DLD1 (cell line): ENCODE measurements around the gene ARF5.
"Not testable (repeated sequence)": the region's sequence is repeated elsewhere in the genome, so short reads cannot be mapped to it uniquely, and the experiment has no call there.

Source experiments
- in situ Hi-C: cut with HindIII; loops from 2 replicates; pipeline ENCODE4 v1.10.0; 2017; ENCODE audit warnings: low sequenced_read_pairs

Gene ARF5

GRCh38 chr7:127588019-127588696 lies at the start of gene ARF5:
TSS of gene ARF5 (plus strand) at chr7:127588411. CDS start at chr7:127588499, 88 bp downstream.
- in situ Hi-C loops: no loop called here

DNA sequence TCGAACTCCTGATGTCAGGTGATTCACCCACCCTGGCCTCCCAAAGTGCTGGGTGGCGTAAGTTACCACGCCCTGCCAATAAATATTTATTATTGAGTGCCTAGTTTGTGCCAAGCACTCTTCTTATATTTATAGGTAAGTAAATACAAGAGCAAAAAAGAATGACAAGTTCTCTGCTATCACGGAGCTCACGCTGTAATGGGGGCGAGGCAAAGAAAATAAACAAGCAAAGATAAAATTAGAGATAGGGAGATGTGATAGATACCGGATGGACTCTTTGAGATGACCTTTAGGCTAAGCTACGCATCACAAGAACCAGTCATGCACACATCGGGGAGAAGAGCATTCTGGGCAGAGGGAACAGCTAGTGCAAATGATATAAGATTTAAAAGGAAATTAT lies 49.1 kb upstream of the ARF5 start:
- in situ Hi-C loops: no loop called here

- in situ Hi-C loops: not testable (repeated sequence)
These were observed 47.8 kb upstream of the ARF5 start for GRCh38 chr7:127540461-127540860.

DNA sequence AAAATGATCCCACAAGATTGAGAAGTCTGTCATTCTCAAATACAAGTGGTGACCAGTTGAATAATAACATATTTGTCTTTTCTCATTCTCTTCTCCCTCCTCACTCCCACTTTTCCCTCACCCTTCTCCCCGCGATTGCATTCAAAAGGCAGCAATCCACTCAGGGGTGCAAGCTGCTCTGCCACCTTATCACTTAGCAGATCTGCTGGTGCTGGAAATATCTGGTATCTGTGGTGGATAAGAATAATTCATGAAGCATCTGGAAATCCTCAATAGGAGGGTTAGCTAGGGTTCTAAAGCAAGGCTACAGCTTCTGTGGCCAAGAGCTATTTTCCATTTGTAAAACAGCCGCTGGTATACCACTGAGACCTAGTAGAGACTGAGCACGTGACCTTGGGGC lies 46.7 kb upstream of the ARF5 start:
- in situ Hi-C loops: no loop called here

GRCh38 chr7:127546313-127546712 lies 41.9 kb upstream of the ARF5 start:
- in situ Hi-C loops: no loop called here

DNA sequence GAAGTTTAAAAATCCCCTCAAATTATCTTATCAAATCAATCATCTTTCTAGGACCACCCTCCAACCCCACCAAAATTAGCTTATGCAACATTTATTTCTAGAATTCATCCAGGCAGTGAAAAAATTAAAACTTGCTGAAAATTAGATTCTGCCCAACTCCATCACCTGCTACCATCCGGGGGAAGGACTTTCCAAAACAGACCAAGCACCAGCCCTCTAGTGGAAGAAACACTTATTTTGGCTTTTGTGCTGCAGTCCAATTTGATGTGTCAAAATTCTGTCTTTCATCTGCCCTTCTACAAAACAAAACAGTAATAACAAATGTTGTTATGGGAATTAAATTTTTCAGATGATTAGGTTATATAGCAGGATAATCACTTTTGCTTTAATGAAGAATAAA lies 38.0 kb upstream of the ARF5 start:
- in situ Hi-C loops: no loop called here

DNA sequence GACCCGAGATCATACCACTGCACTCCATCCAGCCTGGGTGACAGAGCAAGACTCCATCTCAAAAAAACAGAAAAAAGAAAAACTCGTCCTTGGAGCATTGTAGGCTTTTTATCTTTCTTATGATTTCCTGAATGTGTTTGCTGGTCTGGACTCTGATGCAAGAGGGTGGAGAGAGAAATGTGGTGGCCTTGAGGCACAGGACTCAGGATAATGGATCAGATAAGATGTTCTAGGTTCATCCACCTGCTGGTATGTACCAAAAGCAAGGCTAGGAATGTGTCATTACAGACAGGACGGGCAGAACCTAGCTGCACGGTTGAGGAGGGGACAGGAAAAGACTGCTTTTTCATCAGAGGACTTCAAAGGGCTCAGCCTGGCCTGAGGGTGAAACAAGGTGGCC lies 36.3 kb upstream of the ARF5 start:
- in situ Hi-C loops: no loop called here

DNA sequence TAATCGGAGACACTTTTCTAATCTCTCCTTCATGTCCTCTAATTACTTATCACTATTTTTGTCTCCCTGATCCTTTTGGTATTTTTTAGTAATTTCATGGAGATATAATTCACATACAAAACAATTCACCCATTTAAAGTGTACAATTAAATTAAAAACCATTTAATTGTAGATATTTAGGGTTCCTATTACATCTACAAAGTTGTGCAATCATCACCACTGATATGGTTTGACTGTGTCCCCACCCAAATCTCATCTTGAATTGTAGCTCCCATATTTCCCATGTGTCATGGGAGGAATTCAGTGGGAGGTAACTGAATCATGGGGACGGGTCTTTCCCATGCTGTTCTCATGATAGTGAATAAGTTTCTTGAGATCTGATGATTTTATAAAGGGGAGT lies 31.8 kb upstream of the ARF5 start:
- in situ Hi-C loops: no loop called here

DNA sequence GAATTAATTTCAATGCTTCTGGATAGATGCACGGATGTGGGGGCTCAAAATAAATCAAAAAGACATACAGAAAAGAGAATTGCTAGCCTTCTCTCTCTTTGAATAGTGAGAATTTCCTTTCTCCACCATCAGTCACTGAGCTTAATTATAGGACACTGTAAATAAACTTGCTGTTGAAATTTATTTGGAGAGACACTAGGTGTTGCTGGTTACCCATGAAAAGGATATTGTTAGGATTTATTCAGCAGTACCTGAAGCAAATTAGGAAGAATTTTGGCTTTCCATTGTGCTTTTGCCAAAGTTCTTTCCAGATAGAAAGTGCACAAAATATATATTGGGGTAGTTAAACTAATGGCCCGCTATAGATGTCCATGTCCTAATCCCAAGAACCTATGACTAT lies 30.4 kb upstream of the ARF5 start:
- in situ Hi-C loops: no loop called here

- in situ Hi-C loops: no loop called here
These were observed 22.0 kb upstream of the ARF5 start for GRCh38 chr7:127566242-127566641.

GRCh38 chr7:127568034-127568433 lies 20.2 kb upstream of the ARF5 start:
- in situ Hi-C loops: not testable (repeated sequence)

GRCh38 chr7:127571741-127572505 lies 16.3 kb upstream of the ARF5 start:
- in situ Hi-C loops: no loop called here

GRCh38 chr7:127578036-127578684 lies 10.1 kb upstream of the ARF5 start:
- in situ Hi-C loops: no loop called here

DNA sequence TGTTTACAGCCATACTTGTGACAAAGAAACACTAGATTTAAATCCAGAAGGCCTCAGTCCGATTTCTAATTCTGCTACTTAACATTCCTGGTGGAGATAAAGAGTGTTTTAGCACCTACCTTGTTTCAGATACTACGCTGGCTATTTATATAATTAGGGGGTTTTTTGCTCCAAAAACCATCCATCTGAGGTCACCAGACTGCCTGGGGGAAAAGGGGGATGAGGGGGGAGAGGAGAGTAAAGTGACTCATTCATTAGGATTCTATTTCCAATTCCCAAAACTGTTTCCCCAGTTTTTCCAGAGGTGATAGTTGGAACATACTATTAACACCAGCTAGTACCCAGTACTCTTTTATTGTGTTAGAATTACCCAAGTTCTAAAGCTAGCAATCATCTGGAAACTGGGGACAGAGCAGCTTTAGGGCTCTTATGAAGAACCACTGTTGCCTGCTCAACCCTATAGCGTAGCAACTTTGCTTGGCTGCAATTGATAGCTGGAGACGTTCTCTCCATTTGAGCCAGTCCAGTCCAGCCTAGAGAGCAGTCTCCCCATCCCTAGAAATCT lies 9.4 kb upstream of the ARF5 start:
- in situ Hi-C loops: no loop called here

DNA sequence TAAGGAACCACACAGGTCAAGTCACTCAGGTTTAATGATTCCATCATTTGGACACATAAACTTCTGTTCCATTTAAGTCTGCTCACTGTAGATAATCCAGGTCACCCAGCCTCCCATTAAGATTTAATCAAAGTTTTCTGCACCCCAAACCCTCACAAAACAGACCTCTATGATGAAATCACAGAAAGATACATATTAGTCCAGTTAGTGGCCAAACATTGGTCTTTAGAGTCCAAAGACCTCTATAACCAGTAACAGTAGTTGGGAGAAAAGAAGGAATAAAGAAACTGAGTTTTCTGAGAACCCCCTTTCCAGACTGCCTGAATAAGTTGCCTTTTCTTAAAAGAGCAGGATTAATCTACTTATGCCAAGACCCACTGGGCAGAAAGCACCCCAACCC lies 7.6 kb upstream of the ARF5 start:
- in situ Hi-C loops: no loop called here

GRCh38 chr7:127581716-127582115 lies 6.5 kb upstream of the ARF5 start:
- in situ Hi-C loops: no loop called here

DNA sequence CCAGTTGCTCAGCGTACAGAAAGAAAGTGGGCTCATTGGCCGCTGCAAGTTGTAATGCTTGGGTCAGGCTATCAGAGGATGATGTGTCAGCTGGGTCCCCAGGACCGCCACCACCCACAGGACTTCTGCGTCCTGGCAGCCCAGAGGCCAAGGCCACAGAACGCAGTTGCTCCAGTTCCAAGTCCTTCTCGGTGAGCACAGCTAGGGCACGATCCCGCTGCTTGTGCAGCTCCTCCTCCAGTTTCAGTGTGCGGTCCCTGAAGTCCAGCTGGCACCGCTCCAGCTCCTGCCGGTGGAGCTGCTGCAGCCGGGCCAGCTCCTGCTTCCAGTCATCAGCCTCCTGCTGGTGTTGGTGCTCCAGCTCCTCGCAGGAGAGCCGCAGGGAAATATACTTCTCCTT lies 5.8 kb upstream of the ARF5 start:
- in situ Hi-C loops: no loop called here

GRCh38 chr7:127584648-127585043 lies 3.6 kb upstream of the ARF5 start:
- in situ Hi-C loops: no loop called here

- in situ Hi-C loops: no loop called here
These were observed 2.9 kb upstream of the ARF5 start, which contains the start of gene GCC1 for GRCh38 chr7:127585044-127585953. TSS of gene GCC1 (minus strand) at chr7:127585596. CDS start at chr7:127585182, 414 bp downstream.

DNA sequence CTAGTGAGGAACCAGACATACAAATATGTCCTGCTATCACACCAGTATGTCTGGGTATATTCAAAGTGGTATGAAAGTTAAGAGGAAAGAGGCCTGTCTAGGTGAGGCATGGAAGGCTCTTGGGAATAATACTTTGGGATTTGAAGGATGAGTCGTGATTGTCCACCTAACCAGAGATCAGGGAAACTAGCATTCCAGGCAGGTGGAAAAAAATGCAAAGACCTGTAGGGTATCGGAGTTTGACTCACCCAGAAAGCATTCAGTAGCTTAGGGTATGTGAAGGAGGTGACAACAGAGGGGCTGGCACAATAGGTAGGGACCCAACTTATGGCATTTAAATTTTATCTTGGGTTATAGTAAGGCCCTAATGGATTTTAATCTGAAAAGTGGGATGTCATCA lies 1.9 kb upstream of the ARF5 start:
- in situ Hi-C loops: no loop called here

DNA sequence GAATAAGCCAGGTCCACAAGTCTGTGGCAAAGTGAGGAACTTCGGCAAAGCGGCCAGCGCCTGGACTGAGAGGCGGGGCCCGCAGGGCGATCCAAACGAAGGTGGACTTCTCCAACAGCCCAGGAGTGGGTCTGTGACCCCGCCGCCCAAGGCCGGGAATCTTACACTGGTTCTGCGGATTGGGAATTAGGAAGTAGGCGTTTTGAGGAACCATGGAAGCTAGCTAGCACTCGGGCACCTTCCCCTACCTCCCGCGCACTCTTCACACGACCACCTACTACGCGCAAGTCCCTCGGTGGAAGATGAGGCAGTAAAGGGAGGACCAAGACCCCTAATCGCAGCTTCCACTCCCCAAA lies 570 bp upstream of the ARF5 start:
- in situ Hi-C loops: no loop called here
